Progenitor cell of endocrine pancreas (in vitro differentiated cells): ENCODE data around the gene CCDC178. TPM values are rescaled to one million over a fixed set of nuclear protein-coding genes. Genes with fewer than 3 reads are reported as not detected.

ENCODE experiments used
- DNase-seq: peaks from one replicate; pipeline ENCODE4 v3.0.0; 2021; ENCODE audit warnings: low spot score; ENCODE audit not compliant: unreplicated experiment
- H3K27ac Mint-ChIP-seq: 2 replicates; pipeline ENCODE4 v1.8.0; 2021; ENCODE audit warnings: mild to moderate bottlenecking, moderate library complexity, mixed read lengths
- H3K27me3 Mint-ChIP-seq: 2 replicates; pipeline ENCODE4 v1.8.0; 2021; ENCODE audit warnings: mixed read lengths
- H3K36me3 Mint-ChIP-seq: 2 replicates; pipeline ENCODE4 v1.8.0; 2022; ENCODE audit warnings: mixed read lengths; ENCODE audit not compliant: insufficient read depth
- H3K4me1 Mint-ChIP-seq: 2 replicates; pipeline ENCODE4 v1.8.0; 2021; ENCODE audit warnings: low read depth, mixed read lengths
- H3K4me3 Mint-ChIP-seq: 2 replicates; pipeline ENCODE4 v1.8.0; 2021; ENCODE audit warnings: low read depth, mild to moderate bottlenecking, moderate library complexity, mixed read lengths
- H3K9me3 Mint-ChIP-seq: 2 replicates; pipeline ENCODE4 v1.8.0; 2021; ENCODE audit warnings: low read depth, mixed read lengths
- CTCF ChIP-seq: fragments of 200-600 bp; sonication (generic); IDR thresholded peaks from one replicate; pipeline ENCODE4 v1.5.0; 2021; ENCODE audit warnings: antibody characterized with exemption, mild to moderate bottlenecking; ENCODE audit not compliant: unreplicated experiment
- total RNA-seq: library from RNA; stranded (reverse); gene quantifications from 2 replicates; pipeline ENCODE4 v1.2.1, GENCODE V29; 2021

The CCDC178 gene
- total RNA-seq, 1 donor from 2014 or later: not detected

DNA sequence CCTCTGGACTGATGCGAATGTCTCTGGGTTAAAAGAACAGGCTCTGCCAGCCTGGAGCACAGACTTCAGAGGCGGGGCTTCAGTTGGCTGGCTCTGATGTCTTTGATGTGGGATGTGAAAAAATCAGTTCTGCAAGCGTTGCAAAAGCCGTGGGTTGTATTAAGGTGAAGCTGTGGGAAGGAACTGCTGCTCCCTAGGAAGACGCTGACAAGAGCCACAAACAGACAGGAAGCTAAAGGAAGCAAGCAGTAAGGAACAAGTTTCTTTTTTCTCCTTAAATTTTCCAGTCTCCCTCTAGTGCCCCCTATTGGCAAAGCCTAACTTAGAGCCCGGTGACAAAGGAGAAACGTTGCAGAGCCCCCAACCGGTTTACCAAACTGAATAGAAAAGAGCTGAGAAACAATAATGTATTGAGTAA is 239.0 kb downstream of the CCDC178 start:
- Mint-ChIP-seq H3K27ac (no peak overlapping the region), H3K4me1 (peaks cover 11% of the 10 kb centered on the region), H3K36me3 (no peaks in the 10 kb centered on the region), H3K9me3 (no peaks in the 10 kb centered on the region), H3K4me3 (no peak overlapping the region), H3K27me3 (peaks cover 18% of the 10 kb centered on the region)
- TF ChIP-seq CTCF: peak; percentile 75
- DNase-seq: no peak

GRCh38 chr18:33195795-33196194 is 244.7 kb downstream of the CCDC178 start:
- Mint-ChIP-seq H3K4me1 (peaks cover 17% of the 10 kb centered on the region), H3K9me3 (no peaks in the 10 kb centered on the region), H3K4me3 (no peak overlapping the region), H3K27ac (no peak overlapping the region), H3K36me3 (no peaks in the 10 kb centered on the region), H3K27me3 (peaks cover 20% of the 10 kb centered on the region)
- TF ChIP-seq CTCF: no peak
- DNase-seq: no peak

- Mint-ChIP-seq H3K27ac (no peak overlapping the region), H3K4me3 (no peak overlapping the region), H3K9me3 (no peaks in the 10 kb centered on the region), H3K36me3 (no peaks in the 10 kb centered on the region), H3K27me3 (peaks cover 18% of the 10 kb centered on the region), H3K4me1 (peaks cover 13% of the 10 kb centered on the region)
- DNase-seq: no peak
- TF ChIP-seq CTCF: no peak
These were observed 245.7 kb downstream of the CCDC178 start for GRCh38 chr18:33194793-33195192.

- Mint-ChIP-seq H3K27ac (no peak overlapping the region), H3K36me3 (no peaks in the 10 kb centered on the region), H3K27me3 (peaks cover 13% of the 10 kb centered on the region), H3K4me3 (no peak overlapping the region), H3K4me1 (peaks cover 1% of the 10 kb centered on the region), H3K9me3 (no peaks in the 10 kb centered on the region)
- peak; percentile 37 for TF ChIP-seq CTCF
- DNase-seq: no peak
These were observed 255.6 kb downstream of the CCDC178 start for GRCh38 chr18:33184958-33185357.

GRCh38 chr18:33184175-33184574 is 256.3 kb downstream of the CCDC178 start:
- Mint-ChIP-seq H3K4me1 (peaks cover 1% of the 10 kb centered on the region), H3K4me3 (no peak overlapping the region), H3K9me3 (no peaks in the 10 kb centered on the region), H3K27ac (no peak overlapping the region), H3K36me3 (no peaks in the 10 kb centered on the region), H3K27me3 (peaks cover 13% of the 10 kb centered on the region)
- DNase-seq: no peak
- no peak for TF ChIP-seq CTCF
